Measurements from ENCODE around the gene C12orf56.
"Not testable (repeated sequence)": the region's sequence is repeated elsewhere in the genome, so short reads cannot be mapped to it uniquely, and the experiment has no call there.

C12orf56 gene

DNA sequence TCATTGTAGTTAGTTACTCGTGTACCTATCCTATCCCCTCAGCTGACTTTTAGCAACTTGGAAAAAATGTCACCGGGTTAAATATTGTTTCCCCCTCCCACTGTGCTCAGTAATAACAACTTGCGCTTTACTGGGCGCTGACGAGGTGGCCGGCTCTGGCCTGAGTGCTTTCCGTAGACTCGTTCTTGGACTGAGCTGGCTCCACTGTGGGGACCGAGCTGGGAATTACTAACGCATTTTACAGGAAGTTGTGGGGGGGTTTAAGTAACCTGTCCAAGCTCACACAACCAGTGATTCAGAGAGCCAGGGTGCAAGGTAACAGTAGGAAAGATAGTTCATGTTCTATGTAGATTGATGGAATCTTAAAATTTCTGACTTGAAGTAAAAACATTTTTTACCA lies 86.0 kb downstream of the C12orf56 start:
- DNase-seq (ENCODE audit: low spot score): no peak

DNA sequence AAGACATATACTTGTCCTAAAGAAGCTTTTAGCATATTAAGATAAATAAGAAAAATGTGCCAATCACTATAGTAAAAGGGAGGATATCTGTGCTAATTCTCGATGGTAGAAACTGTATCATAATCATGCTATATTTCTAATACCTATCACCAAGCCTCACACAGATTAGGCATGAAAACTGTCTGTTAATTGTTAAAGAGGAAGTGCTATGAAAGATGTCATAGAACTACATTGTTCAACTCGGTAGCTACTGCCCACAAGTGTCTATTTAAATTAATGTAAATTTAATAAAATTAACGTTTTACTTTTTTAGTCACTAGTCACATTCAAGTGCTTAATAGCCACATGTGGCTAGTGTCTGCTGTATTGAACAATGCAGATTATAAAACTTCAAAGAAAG lies 90.9 kb downstream of the C12orf56 start:
- no peak for DNase-seq (ENCODE audit: low spot score)

DNA sequence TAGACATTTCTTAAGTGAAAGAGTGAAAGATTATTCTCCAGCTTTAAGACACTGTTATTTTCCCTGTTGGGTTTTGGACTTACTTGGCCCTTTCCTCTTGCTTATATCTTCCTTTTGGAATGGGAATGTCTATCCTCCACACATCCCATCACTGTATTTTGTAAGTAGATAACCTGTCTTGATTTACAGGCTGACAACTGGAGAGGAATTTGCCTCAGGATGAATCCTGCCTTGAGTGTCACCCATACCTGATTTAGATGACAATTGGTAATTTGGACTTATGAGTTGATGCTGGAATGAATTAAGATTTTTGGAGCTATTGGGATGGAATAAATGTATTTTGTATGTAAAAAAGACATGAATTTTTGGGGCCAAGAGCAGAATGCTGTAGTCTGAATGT lies 94.3 kb downstream of the C12orf56 start:
- no peak for DNase-seq (ENCODE audit: low spot score)

DNA sequence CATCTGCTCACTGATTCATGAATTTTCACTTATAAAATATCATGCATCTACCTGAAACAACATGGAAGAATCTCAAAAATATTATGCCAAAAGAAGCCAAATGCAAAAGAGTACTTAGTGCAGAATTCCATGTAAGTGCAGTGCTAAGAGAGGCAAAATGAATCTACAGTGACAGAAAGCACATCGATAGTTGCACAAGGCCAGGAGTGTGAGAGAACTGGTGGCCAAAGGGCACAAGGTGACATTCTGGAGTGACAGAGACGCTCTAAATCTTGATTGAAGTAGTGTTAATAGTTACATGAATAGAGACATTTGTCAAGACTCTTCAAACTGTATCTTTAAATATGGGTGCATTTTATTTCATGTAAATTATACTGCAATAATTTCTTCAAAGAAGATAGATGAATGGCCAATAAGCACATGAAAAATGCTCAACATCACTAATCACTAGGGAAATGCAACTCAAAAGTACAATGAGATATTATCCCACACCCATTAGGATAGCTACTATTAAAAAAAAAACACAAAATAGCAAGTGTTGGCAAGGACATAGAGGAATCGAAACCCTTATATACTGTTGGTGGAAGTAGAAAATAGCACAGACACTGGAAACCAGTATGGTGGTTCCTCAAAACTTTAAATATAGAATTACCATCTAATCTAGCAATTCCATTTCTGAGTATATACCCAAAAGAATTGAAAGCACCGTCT lies 96.7 kb downstream of the C12orf56 start:
- DNase-seq (ENCODE audit: low spot score): no peak

DNA sequence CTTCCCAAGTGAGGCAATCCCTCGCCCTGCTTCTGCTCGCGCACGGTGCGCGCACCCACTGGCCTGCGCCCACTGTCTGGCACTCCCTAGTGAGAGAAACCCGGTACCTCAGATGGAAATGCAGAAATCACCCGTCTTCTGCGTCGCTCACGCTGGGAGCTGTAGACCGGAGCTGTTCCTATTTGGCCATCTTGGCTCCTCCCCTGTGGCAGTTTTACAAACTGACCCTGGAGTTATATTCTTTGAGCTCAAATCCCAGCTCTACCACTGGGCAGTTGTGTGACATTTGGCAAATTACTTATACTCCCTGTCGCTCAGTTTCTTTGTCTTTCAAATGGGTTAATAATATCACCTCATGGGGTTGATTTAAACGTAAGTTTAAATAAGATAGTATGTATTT lies 97.4 kb downstream of the C12orf56 start:
- not testable (repeated sequence) for DNase-seq (ENCODE audit: low spot score)

DNA sequence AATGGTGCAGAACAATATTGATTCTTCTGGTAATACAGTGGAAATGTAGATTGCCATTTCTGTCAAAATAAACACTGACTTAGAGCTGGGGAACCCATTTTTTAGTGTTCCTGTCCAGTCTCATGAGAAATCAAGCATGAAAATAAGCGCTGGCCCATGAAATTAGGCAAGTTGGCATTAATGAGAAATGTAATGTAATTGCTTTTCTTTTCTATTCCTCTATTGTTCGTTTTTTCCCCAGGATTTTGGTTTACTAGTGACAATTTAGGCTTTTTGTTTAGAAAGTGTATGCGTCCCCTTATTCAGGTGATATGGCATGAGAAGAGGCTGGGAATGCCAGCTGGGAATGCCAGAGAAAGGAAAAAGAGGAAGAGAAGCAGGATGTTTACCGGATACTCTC lies 104.0 kb downstream of the C12orf56 start:
- DNase-seq (ENCODE audit: low spot score): no peak

DNA sequence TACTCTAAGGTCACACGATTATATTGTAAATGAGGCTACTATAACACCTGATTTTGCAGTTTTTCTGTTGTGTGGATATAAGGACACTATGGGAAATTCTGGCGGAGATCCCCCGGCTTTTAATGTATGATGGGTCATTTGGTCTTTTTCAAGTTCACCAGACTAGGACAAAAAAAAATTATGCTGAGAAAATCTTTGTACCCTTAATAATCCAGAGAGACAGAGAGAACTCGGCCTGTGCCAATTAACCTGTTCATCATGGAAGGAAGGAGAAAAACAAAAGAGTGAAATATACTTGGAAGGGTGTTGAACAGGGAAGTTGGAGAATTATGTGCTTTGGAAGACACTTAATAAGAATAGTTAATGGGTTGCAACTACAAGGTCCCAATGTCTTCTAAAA lies 106.3 kb downstream of the C12orf56 start:
- DNase-seq (ENCODE audit: low spot score): no peak

DNA sequence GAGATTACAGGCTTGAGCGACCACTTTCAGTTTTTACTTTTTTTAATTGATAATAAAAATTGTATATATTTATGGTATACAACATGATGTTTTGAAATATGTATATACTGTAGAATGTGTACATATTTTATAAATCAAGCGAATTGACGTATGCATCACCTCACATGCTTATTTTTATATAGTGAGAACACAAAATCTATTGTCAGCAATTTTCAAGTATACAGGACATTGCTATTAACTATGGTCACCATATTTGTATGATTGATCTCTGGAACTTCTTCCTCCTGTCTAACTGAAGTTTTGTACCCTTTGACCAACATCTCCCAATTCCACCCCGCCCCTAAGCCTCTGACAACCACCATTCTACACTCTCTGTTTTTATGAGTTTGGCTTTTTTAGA lies 112.1 kb downstream of the C12orf56 start:
- no peak for DNase-seq (ENCODE audit: low spot score)

DNA sequence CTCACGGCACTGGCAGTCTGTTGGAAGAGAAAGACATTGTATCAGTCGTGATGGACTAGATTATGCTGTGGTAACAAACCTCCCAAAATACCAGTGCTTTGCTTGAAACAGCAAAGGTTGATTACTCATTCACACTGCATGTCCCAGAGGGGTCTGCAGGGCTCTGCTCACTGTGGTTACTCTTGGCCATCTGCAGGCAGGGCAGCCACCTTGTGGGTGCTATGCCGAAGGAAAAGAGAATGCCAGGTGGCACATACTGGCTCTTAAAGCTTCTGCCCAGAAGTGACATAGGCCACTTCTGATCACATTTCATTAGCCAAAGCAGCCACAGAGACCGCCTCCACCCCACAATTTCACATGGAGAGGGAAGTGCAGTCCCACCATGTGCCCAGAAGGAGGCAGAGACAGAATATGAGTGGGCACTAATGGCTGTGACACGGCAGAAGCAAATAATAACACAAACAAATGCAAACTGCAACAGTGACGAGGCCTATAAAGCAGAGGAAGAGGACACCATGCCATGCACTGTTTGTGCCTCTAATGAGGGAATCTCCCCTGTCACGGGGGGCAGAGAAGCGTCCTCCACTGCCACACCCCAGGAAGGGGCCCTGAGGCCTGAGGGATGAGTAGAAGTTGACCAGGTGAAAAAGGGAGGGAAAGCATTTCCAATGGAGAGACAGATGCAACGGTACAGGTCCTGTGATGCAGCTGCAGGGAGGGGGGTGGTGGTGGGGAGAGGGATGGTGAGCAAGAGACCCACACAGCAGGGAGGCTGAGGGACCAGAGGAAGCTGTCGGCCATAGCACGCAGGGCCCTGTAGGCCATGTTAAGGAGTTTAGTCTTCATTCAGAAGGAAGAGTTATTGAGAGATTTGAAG lies 116.8 kb downstream of the C12orf56 start:
- DNase-seq (ENCODE audit: low spot score): peak; percentile 41

DNA sequence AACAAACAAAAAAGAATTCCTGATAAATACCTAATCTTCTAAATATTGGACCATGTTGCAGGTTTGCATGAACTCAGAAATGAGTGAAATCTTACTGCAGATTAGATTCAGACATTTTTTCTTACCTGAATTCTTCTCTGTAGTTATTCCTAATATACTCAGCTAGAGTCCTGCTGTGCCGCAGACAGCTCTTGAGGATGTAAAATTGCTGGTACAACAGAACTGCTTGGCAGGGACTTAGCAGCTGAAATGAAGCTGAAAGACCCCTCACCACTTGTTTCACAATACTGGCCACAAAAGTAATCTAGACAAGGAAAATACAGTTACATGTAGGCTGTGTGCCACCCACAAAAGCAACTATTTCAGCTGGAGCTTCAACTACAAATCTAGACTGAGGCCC lies 120.1 kb downstream of the C12orf56 start:
- DNase-seq (ENCODE audit: low spot score): no peak

DNA sequence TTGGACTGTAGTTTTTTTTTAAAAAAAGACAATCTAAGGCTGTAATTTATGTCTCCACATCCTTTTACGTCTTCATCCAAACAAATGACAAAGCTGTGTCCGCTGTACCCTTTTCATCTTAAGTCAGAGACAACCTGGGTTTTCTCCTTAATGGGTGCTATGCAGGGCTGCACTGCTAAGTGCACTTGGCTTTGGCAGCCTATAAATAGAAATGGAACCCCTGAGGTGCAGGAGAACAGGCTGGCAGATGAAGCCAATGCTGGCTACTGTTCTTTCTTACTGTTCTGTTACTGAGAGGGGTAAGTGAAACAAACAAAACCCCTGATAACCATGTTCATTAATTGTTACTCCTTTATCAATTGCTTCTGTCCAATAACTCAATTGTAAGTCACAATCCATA lies 121.4 kb downstream of the C12orf56 start:
- DNase-seq (ENCODE audit: low spot score): peak; percentile 12

DNA sequence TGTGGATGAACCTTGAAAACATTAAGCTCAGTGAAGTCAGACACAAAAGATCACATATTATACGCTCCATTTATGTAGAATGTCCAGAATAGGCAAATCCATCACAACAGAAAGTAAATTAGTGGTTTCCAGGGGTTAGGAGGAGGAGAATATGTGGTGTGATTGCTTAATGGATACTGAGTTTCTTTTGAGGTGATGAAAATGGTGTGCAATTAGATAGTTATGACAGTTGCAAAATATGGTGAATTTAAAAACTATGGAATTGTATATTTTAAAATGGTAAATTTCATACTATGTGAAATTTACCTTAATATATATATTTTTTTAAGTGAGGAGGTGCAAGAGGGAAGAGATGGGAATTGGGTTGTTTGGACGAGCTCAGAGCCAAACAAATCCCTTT lies 122.1 kb downstream of the C12orf56 start:
- DNase-seq (ENCODE audit: low spot score): no peak

DNA sequence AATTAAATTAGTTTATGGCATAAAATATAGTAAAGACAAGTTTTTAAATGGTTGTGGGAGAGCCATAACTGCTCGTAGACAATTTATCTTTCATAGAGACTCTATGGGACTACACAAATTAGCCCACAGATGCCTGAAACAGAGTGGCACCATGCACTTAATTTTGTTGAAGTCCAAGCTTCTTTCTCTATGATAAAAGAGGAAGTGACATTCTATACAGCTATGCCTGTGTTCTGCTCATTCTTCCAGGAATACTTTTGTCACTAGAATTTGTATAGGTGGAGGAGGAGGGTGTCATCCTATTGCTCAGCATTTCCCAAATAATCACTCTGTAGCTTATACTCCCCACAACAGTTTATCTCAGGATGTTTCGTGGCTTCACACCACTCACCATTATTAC lies 124.7 kb downstream of the C12orf56 start:
- no peak for DNase-seq (ENCODE audit: low spot score)

DNA sequence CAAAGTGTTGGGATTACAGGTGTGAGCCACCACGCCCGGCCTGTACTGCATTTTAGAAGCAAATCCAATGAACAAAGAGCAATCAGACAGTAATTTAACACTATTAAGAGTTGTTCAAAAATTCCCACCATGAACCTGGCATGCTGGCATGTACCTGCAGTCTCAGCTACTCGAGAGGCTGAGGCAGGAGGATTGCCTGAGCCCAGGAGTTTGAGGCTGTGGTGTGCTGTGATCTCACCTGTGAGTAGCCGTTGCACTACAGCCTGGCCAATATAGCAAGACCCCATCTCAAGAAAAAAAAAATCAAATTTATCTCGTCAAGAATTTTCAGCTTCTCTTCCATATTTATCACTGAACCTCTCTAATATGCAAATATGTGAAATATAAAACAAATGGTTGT lies 128.7 kb downstream of the C12orf56 start:
- no peak for DNase-seq (ENCODE audit: low spot score)

DNA sequence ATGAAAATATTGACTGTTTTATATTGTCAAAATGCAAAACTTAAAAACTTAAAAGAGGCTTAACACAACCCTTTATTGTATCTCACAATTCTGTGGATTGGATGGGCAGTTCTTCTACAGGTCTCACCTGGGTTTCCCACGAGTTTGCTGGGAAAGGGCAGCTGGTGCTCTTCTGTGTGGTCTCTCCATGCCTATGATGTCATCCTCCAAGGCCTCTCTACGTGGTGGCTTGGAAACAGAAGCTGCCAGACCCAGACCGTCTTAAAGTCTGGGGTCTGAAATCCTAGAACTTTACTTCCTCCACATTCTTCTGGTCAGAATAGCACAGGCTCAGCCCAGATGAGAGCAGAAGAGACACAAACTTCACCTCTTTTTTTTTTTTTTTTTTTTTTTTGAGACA lies 132.0 kb downstream of the C12orf56 start:
- no peak for DNase-seq (ENCODE audit: low spot score)

DNA sequence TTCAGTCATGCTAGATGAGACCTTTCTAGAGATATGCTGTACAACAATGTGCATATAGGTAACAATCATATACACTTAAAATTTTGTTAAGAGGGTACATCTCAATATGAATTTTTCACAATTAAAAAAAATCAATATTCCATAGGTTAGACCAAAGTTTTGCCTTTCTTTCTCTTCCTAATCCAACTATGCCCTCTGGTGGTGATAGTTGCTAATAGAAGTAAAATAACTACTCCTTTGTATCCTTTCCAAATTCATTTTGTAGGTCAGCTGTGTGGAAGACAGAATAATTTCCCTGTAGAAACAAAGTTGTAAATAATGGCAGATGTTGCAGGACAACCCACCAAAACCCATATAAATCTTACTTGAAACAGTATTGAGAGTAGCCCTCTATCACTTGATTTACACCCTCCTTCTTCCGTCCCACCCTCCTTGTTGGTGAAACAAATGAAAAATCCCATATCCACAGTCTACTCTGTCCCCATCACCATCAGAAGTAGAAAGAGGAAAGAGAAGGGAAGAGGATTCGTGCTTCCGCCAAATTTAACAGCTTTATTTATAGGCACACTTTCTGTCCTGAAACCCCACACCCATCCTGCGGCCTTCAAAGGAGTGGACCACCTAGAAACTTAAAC lies 134.3 kb downstream of the C12orf56 start:
- DNase-seq (ENCODE audit: low spot score): peak; percentile 69

DNA sequence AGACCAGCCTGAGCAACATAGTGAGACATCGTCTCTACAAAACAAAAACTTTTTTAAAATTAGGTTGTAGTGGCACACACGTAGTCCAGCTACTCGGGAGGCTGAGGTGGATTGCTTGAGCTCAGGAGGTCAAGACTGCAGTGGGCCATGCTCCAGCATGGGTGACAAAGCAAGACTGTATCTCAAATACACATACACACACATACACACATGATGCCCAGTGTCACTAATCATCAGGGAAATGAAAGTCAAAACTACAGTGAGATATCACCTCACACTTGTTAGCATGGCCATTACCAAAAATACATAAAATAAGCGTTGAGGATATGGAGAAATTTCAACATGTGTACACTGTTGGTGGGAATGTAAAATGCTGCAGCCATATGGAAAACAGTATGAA lies 135.3 kb downstream of the C12orf56 start:
- DNase-seq (ENCODE audit: low spot score): no peak

DNA sequence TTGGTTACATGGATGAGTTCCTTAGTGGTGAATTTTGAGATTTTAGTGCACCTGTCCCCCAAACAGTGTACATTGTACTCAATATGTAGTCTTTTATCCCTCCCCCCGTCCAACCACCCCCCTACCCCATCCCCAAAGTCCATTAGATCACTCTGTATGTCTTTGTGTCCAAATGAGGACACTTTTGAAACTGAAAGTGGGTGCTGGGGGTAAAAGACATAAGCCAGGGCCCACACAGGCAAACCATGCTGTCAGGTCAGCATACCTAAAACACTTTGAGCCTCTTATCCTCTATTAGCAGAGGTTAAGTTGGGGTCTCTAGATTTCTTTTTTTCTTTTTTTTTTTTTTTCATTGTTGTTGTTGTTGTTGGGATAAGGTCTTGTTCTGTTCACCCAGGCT lies 137.2 kb downstream of the C12orf56 start:
- DNase-seq (ENCODE audit: low spot score): no peak

DNA sequence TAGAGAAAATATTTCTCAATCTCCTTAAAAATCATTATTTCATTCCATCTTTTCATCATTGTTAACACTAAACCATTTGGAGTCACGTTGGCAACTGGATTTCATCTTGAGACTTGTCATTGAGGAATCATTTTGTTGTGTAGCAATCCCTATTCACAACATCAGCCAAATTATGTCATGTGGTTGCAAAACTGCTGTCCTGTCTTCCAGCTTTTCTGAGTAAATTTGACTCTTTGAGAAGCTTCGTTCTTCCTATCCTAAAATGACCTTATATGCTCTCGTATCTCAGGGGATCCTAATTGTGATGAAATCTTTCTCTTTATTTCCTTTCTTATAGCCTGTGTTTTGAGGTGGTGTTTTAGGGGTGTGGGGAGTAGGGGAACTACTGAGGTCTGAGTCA lies 137.9 kb downstream of the C12orf56 start:
- DNase-seq (ENCODE audit: low spot score): no peak

DNA sequence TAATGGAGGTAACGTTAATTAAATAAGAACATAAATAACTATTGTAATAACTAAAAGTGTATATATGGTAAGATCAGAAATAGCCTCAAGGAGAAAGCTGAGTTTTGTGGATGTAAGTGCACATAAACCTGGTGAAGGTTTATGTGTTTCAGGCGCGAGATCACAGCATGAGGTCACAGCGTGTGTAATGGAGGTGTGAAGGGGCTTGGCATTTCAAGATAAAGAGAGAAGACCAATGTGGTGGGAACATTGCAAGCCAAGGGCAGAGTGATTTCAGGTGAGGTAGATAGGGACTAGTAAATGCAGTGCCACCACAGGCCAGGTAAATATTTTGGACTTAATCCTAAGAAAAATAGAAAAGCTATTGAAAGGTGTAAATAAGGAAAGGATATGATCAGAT lies 146.7 kb downstream of the C12orf56 start:
- DNase-seq (ENCODE audit: low spot score): no peak

DNA sequence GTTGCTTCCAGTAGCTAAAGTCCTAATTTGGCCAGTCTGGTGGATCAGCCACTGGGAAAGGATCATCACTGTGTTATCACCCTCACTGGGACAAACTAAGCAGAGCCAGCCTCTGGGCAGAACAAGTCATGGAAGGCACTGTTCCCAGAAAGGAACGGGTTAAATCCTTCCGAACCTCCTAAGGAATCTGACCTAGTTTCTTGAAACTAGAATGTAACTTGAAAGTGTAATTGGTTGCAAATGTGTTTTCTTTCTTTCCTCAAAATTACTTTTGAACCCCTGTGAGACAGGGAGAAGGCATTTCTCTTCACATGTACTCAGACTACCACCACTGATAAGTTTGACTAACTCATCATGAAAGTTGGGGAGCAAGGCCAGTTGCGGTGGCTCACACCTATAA lies 149.8 kb downstream of the C12orf56 start:
- no peak for DNase-seq (ENCODE audit: low spot score)

DNA sequence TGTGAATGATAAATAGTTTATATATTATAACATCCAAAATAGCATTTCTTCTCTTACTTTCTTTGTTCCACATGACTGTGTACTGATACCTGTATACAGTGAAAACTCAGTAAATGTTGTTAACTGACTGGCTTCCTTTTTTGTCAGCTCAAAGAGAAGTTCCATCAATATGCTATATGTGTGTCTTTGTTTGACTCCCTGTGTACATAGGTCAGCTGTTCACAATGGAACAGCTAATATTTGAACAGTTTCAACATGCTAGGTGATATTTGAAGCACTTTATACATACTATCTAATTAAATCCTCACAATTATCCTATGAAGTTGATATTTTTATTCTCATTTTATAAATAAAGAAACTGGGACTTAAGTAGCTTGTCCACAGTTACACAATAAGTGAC lies 153.2 kb downstream of the C12orf56 start:
- no peak for DNase-seq (ENCODE audit: low spot score)

DNA sequence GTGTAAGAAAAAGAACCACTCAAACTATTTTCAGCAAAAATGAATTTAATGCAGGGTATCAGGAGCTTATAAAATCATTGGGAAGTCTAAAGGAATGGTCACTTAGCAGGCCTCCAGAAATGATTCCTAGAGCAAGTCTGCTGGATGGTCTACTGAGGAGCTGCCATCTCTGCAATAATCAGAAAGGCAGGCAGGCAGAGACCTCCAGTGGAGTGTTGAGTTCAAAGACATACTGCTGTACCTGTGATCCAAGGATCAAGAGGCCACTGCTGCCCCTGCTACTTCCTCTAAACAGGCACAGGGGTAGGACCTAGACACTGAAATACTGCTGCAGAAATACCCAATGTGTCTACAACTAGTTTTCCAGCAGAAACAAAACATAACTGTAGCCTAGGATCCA lies 154.0 kb downstream of the C12orf56 start:
- DNase-seq (ENCODE audit: low spot score): peak; percentile 9
